Adrenal gland (tissue), 5 donors: ENCODE results near the gene MBLAC2.

Source experiments
- CTCF ChIP-seq, 6 experiments: fragments of 450-650 bp in 4 of 6; fragments of 200-600 bp in 2 of 6; sonication (generic) in 1 of 6; IDR thresholded peaks; 1 replicate in 5 of 6; 2 replicates in 1 of 6; pipeline versions ENCODE4 v1.5.1 to v1.8.0; 2016 to 2021; ENCODE audit warnings: antibody characterized with exemption in 6 of 6, mild to moderate bottlenecking in 2 of 6, moderate library complexity in 1 of 6
- POLR2A ChIP-seq, 2 donors: fragments of 450-650 bp; IDR thresholded peaks; one replicate each; pipeline ENCODE4 v1.6.1; 2017; ENCODE audit warnings: antibody characterized with exemption in 2 of 2, mild to moderate bottlenecking in 2 of 2, moderate library complexity in 1 of 2
- donor health status: DM: no; HTN: no; CAD: no.

GRCh38 chr5:90475436-90475980, 937 bp upstream of the MBLAC2 start:
- no peak for TF ChIP-seq CTCF (IDR thresholded peaks at IDR 0.05)
- TF ChIP-seq POLR2A (IDR thresholded peaks at IDR 0.05) = no peak
